SK-N-SH (cell line): ENCODE results near the gene SHC3.

Experiments
- EP300 ChIP-seq, 2 experiments: IDR thresholded peaks; 2 replicates each; pipeline versions ENCODE4 v1.4.0 to v1.6.1; 2012; ENCODE audit warnings: borderline replicate concordance in 1 of 2, low read depth in 1 of 2, low read length in 1 of 2
- EZH2phosphoT487 ChIP-seq: fragments of 200-600 bp; sonication (generic); IDR thresholded peaks from 2 replicates; pipeline ENCODE4 v1.6.1; 2017; ENCODE audit warnings: low read depth, mixed run types, mild to moderate bottlenecking, antibody characterized with exemption, moderate library complexity, borderline replicate concordance
- FOSL2 ChIP-seq: IDR thresholded peaks from 2 replicates; pipeline ENCODE4 v1.4.0; 2012; ENCODE audit warnings: low read depth, mild to moderate bottlenecking, moderate library complexity, borderline replicate concordance
- GABPA ChIP-seq: IDR thresholded peaks from 2 replicates; pipeline ENCODE4 v1.4.0; 2012; ENCODE audit warnings: low read depth, mild to moderate bottlenecking
- REST ChIP-seq: IDR thresholded peaks from 2 replicates; pipeline ENCODE4 v1.6.1; 2012; ENCODE audit warnings: mild to moderate bottlenecking, low read depth, low read length, moderate library complexity
- YY1 ChIP-seq: IDR thresholded peaks from 2 replicates; pipeline ENCODE4 v1.4.0; 2012; ENCODE audit warnings: low read depth, mild to moderate bottlenecking
- TF ChIP-seq, protein P1 (sequence below): fragments of 200-600 bp; sonication (generic); IDR thresholded peaks from 2 replicates; pipeline ENCODE4 v1.6.1; 2017; ENCODE audit warnings: antibody characterized with exemption, mild to moderate bottlenecking, moderate library complexity

DNA sequence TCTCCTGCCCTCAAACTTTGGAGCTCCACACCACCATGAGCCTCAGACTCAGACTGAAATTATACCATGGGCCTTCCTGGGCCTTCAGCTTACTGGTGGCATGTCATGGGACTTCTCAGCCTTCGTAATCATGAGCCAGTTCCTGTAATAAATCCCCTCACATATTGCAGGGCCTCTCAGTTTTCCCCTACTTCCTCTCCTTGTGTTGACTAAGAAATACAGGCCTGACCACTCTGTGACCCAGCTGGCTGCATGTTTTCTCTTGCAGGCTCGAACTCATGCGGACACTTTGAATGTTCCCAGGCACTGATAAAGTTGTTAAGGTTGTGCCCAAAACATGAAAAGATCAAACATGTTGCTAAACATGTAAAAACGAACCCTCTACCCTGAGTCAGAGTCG, 26.2 kb upstream of the SHC3 start:
- TF ChIP-seq EZH2phosphoT487 (no peak), REST (no peak), EP300 (IDR thresholded peaks at IDR 0.05; ENCODE audit: borderline replicate concordance in 1 of 2, low read depth in 1 of 2, low read length in 1 of 2) (no peak), YY1 (no peak), FOSL2 (no peak), GABPA (no peak)
- TF ChIP-seq, protein P1, sequence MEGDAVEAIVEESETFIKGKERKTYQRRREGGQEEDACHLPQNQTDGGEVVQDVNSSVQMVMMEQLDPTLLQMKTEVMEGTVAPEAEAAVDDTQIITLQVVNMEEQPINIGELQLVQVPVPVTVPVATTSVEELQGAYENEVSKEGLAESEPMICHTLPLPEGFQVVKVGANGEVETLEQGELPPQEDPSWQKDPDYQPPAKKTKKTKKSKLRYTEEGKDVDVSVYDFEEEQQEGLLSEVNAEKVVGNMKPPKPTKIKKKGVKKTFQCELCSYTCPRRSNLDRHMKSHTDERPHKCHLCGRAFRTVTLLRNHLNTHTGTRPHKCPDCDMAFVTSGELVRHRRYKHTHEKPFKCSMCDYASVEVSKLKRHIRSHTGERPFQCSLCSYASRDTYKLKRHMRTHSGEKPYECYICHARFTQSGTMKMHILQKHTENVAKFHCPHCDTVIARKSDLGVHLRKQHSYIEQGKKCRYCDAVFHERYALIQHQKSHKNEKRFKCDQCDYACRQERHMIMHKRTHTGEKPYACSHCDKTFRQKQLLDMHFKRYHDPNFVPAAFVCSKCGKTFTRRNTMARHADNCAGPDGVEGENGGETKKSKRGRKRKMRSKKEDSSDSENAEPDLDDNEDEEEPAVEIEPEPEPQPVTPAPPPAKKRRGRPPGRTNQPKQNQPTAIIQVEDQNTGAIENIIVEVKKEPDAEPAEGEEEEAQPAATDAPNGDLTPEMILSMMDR = no peak
